ENCODE results near the gene FMN2. TPM values are rescaled to one million over a fixed set of nuclear protein-coding genes. Genes with fewer than 3 reads are reported as not detected.
"Not testable (repeated sequence)": the region's sequence is repeated elsewhere in the genome, so short reads cannot be mapped to it uniquely, and the experiment has no call there.

FMN2 gene
- total RNA-seq, 2 experiments from 2014 or later = not detected

- POLR2A ChIA-PET = no interaction called here
- CTCF ChIA-PET = no interaction called here
These were observed 314.1 kb downstream of the FMN2 start for GRCh38 chr1:240405751-240406150.

DNA sequence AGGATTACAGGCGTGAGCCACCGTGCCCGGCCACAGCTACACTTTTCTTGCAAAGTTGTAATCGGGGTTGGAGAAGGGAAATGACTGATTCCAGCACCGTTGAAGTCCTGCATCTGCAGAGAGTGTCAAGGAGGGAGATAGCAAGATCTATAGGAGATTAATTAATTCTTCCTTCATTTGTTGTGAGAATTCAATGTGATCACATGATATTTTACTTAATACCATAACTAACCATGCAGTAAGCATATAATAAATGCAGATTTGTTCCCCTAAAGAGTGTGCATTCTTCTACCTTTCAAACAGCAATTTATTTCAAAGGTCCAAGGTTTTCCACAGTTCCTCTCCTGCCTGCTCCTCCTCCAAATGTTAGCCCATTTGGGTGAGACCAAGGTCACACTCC, 315.7 kb downstream of the FMN2 start:
- ChIA-PET CTCF (no interaction called here), POLR2A (no interaction called here)

- ChIA-PET CTCF (no interaction called here), POLR2A (no interaction called here)
These were observed 317.9 kb downstream of the FMN2 start for GRCh38 chr1:240409615-240410014.

DNA sequence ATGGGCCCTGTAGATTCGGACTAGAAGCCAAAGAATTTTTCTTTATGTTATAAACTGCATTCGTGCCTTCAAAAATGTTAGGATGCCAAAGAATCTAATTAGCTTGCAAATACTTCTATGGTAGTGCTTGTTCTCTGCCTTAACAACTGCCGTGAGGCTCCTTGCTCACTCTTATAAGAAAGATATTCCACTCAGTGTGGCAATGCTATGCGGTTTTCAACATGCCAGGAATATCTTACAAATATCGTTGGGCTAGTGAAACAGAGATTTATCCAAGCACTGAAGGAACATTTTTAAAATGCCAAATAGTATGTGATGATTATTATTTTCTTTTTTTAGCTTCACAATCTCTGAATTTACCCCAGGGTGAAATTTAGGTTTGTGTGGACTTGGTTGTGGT, 322.0 kb downstream of the FMN2 start:
- ChIA-PET POLR2A (no interaction called here), CTCF (no interaction called here)

GRCh38 chr1:240414237-240414636, 322.6 kb downstream of the FMN2 start:
- POLR2A ChIA-PET = no interaction called here

DNA sequence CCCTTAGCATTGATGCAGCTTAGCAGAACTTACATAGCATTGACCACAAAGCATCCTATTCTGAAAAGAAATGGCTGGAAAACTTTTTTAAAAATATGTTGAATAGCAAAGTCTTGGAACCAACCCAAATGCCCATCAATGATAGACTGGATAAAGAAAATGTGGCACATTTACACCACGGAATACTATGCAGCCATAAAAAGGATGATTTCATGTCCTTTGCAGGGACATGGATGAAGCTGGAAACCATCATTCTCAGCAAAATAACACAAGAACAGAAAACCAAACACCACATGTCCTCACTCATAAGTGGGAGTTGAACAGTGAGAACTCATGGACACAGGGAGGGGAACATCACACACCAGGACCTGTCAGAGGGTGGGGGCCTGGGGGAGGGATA, 323.3 kb downstream of the FMN2 start:
- POLR2A ChIA-PET, CTCF ChIA-PET: not testable (repeated sequence)

More at GRCh38 chr1:240414237-240414636, 322.6 kb downstream of the FMN2 start:
- CTCF ChIA-PET = no interaction called here

- ChIA-PET CTCF (no interaction called here), POLR2A (no interaction called here)
These were observed 323.8 kb downstream of the FMN2 start for GRCh38 chr1:240415532-240415931.

DNA sequence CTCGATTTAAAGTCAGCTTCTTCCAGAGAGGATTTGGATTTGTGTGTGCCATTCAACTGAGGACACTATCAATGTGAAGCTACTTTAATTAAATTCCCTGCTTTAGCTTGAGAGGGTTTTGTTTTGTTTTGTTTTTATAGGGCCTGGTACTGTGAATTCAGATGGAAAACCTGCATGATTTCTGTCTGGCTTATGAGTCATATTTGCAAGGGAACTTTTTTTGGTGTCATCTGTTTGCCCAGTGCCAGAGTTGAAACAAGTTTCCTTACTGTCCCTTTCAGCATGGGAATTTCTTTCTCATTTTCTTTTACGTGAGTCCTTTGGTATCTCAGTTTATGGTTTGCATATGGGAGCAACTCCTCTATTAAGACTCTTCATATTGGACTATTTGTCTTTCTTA, 325.6 kb downstream of the FMN2 start:
- ChIA-PET POLR2A (no interaction called here), CTCF (no interaction called here)

GRCh38 chr1:240420766-240421165, 329.1 kb downstream of the FMN2 start:
- POLR2A ChIA-PET = no interaction called here

DNA sequence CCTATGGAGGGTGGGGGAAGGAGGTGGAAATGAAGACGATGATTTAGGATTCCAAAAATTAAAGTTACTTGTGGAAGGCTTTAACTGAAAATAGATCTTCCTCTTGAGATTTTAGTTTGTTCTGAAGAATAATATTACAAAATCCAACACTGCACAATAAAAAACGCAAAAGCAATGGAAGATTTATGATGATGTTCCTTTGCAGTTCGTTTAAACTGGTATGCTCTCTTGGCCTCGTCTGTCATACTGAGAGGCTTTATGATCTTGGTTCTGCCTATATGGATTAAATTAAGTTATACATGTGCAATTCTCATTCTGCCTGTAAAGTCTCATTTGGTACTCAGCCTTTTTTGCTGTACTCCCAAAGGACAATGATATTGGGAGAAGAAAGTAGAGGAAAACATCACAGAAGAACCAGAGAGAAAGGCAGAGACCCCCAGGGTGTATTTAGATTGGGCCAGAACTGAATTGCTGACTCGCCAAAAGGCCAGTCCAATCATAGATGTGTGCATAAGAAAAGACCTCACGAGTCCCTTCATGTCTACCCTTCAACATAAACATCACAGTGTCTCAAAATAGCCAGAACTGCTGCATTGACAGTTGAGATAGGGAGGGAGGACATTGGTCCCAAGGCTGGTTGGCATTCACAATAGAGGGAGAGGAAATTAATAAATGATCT, 331.7 kb downstream of the FMN2 start:
- ChIA-PET POLR2A (no interaction called here), CTCF (no interaction called here)

More at GRCh38 chr1:240420766-240421165, 329.1 kb downstream of the FMN2 start:
- CTCF ChIA-PET = no interaction called here

GRCh38 chr1:240424740-240425464, 333.2 kb downstream of the FMN2 start:
- POLR2A ChIA-PET = no interaction called here
- CTCF ChIA-PET = no interaction called here

GRCh38 chr1:240426051-240426450, 334.4 kb downstream of the FMN2 start:
- CTCF ChIA-PET = no interaction called here

GRCh38 chr1:240435996-240436566, 344.4 kb downstream of the FMN2 start:
- POLR2A ChIA-PET = interaction anchor here (0.7 kb wide), 1 partner anchor 11 kb away, joined by 4 read pairs; no protein-coding TSS in a partner anchor
- CTCF ChIA-PET = no interaction called here

More at GRCh38 chr1:240426051-240426450, 334.4 kb downstream of the FMN2 start:
- POLR2A ChIA-PET = no interaction called here

DNA sequence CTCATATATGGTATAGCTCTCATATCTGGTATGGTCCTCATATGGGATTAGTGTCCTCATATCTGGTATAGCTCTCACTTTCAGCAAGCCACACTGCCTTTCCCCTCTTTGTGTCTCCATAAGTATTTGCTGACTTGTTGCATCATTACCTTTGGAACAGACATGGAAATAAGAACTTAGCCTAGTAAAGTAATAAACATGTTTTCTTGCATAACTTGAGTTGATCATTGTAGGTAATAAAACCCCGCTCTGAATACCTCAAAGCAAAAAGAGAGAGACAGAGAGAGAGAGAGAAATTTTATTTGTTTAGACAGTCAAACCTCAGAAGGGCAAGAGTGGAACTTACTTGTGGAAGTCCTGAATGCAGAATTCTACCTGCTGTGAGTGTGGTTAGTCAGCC, 350.0 kb downstream of the FMN2 start:
- CTCF ChIA-PET = no interaction called here
- POLR2A ChIA-PET = no interaction called here

- POLR2A ChIA-PET = no interaction called here
- CTCF ChIA-PET = no interaction called here
These were observed 353.7 kb downstream of the FMN2 start for GRCh38 chr1:240445369-240445768.

DNA sequence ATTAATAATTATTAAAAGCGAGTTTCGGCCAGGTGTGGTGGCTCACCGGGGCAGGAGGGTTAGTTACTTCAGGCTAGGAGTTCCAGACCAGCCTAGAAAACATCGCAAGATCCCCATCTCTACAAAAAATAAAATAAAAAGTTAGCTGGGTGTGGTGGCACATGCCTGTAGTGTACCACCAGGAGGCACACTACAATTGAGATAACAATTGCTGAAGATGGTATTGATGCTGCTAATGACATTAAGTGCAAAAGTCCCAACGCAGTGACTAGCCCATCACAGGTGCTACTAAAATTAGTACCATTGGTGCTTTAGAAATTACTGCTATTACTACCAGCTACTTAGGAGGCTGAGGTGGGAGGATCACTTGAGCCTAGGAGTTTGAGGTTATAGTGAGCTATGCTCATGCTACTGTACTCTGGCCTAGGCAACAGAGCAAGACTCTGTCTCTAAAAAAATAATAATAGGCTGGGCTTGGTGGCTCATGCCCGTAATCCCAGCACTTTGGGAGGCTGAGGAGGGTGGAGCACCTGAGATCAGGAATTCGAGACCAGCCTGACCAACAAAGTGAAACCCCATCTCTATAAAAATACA, 363.6 kb downstream of the FMN2 start:
- CTCF ChIA-PET = no interaction called here
- POLR2A ChIA-PET = no interaction called here

DNA sequence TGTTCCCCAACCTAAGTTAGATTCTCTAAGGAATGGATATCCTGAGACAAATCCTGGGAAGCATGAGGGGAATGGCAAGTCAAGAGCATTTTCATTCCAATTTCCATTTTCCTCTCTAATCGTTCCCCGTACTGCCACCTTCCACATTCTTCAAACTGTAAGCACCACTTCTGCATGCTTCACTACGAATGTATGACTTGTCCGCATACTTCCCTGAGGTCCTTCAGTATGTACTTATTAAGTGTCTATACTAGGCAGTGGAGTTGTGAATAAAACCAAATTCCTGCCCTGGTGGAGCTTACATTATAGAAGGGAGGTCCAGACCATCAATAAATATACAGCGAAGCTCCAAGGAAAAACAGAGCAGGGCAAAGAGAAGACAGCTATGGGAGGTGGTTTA, 365.5 kb downstream of the FMN2 start:
- ChIA-PET CTCF (no interaction called here), POLR2A (no interaction called here)

DNA sequence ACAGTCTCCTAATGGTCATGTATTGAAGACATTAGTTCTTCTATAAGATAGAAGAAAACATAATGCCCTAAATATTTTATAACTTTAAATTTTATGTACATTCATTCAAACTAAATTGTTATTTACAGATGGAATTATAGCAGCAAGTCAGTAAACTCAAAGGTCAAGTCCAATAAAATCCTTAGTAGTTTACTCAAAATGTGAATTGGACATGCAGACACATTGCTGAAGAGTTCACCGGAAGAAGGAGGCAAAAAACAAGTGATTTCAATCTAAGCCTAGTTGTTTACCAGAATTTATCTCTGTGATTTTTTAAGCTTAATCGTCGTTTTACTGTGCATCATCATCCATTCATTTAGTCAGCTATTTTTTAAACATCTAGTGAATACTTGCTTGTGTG, 370.6 kb downstream of the FMN2 start:
- ChIA-PET CTCF (no interaction called here), POLR2A (no interaction called here)

DNA sequence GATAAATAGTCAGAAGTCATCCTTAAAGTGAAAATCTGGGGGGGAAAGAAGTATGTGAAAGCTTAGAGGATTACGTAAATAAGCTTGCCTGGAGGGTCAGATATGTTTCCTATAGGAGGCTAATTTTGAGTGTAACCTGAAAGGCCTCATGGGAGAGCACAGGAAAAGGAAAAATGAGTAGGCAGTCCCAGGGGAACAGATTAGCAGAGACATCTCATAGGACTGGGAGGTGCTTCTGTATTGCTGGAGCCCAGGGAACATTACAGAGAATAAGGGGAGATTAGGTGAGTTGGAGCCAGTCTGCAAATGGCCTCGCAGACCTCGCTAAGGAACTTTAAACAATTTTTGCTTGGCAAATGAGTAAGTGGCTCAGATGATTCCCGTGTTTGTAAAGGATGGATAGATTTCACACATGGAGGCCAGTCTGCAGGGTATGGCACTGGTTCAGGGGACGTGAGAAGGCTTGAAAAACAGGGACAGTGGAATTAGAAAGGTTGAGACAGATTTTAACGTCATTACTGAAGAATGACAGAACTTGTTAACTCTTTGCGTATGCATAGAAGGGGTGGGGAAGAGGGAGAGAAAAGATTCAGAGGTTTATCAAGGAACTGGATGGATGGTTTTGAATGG, 371.2 kb downstream of the FMN2 start:
- POLR2A ChIA-PET = no interaction called here
- CTCF ChIA-PET = no interaction called here

DNA sequence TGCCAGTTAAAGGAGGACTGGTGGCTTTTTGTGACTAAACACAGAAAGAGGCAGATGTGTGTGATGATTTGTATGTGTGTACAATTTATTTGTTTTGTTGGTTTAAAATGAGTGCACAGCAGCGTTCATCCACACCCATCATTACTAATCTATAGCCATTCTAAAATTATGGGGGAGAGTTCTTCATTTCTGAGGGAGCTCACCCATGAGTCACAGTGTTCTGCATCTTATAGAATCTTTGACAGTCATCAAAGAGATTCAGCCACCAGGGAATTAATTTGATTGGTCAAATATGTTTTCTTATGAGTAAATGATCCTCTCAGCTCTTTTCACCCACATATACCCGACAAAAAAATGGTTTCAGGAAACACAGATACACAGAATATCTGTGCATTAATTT, 372.4 kb downstream of the FMN2 start:
- CTCF ChIA-PET = no interaction called here
- POLR2A ChIA-PET = no interaction called here

DNA sequence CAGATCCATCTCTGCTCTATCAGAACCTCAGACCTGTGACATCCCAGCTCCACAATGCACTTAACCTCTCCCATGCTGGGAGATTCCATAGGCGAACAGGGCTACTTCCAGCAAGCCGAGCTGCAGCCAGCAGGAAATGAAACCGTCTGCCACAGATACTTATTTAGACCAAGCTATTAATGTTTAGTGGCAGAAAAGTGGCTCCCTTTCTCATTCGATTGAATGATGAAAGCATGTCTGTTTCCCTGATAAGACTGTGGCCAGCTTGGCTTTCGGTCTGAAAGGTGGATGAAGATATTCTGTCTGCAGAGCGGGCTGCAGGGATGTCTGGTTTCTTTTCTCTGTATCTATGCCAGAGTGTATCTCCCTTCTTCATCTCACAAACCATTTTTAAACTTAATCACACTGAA, 373.9 kb downstream of the FMN2 start:
- ChIA-PET POLR2A (no interaction called here), CTCF (no interaction called here)
